ENCODE data around the gene SND1. TPM values are rescaled to one million over a fixed set of nuclear protein-coding genes. Genes with fewer than 3 reads are reported as not detected.
"Not testable (repeated sequence)": the region's sequence is repeated elsewhere in the genome, so short reads cannot be mapped to it uniquely, and the experiment has no call there.

SND1 gene
- total RNA-seq, 5 donors from 2014 or later (not counting 1 experiment from before 2014, with no cell fraction given) = 137 to 187 (median 154) TPM

- 100% methylated on average over 1 of the region's 4 CpGs for WGBS (ENCODE audit: insufficient coverage)
- POLR2A ChIA-PET = no interaction called here
- Histone ChIP-seq H3K4me1 (ENCODE audit: control insufficient read depth in 1 of 2, extremely low read depth in 1 of 2, insufficient read depth in 2 of 2, low read length in 2 of 2) (no peaks in the 10 kb centered on the region), H3K36me3 (ENCODE audit: control insufficient read depth in 2 of 2, extremely low read depth in 1 of 2, insufficient read depth in 1 of 2, low read length in 1 of 2) (peaks cover 0 to 5% of the 10 kb centered on the region in 2 donors), H3K27ac (ENCODE audit: low read length) (no peak overlapping the region), H3K4me3 (ENCODE audit: control insufficient read depth in 1 of 2, extremely low read depth in 1 of 2, low read length in 1 of 2) (no peak overlapping the region), H3K27me3 (replicated peaks in 1 of 2; ENCODE audit: control insufficient read depth in 2 of 2, extremely low read depth in 1 of 2, insufficient read depth in 2 of 2, low read length in 1 of 2) (no peaks in the 10 kb centered on the region), H3K9me3 (no peaks in the 10 kb centered on the region)
- no peak overlapping the region for H3K27ac Mint-ChIP-seq
- peaks cover 2 to 15% (median 11%) of the 10 kb centered on the region in 3 donors for H3K9me3 Mint-ChIP-seq
- H3K4me1 Mint-ChIP-seq = no peaks in the 10 kb centered on the region
- H3K4me3 Mint-ChIP-seq = no peak overlapping the region
- DNase-seq (no peak), ATAC-seq (replicated peaks in 1 of 4) (no peak)
- CTCF ChIA-PET = no interaction called here
- peaks cover 44% of the 10 kb centered on the region for H3K36me3 Mint-ChIP-seq
- H3K27me3 Mint-ChIP-seq = no peaks in the 10 kb centered on the region
These were observed 307.8 kb downstream of the SND1 start for GRCh38 chr7:127959770-127960169.

DNA sequence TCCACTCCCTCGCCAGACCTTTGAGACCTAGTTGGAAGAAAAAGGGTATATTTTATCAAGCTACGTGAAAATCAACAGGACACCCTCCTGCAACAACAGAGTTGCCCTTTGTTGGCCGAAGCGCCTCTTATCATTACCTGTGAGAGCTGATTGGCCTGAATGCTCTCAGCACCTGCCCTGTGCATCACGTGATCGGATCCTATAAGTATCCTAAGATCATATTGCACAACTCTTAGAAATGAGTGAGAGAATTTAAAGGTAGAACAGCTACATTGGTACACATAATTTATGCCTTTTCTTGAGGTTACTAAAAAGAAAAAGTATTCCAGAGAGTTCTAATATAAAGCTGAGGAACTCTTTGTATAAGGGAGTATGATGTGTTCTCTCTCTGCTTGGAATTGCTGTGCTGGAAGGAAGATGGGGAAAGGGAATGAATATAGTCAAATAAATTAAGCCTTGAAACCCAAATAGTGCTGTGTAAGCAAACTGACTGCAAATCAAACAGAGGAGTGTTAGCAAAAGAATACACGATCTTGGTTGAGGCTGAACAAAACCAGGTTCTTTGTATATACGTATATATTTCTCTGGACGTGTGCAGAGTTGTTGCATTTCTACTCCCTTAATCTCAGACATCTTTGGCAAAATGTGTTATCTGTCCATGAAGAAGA lies 309.9 kb downstream of the SND1 start:
- ChIA-PET CTCF (interaction anchor here in 1 of 2 donors (0.6 kb wide), 2 partner anchors 24 to 292 kb away, joined by 3 to 7 read pairs; no protein-coding TSS in a partner anchor), POLR2A (no interaction called here)
- H3K4me1 ChIP-seq (ENCODE audit: control insufficient read depth in 1 of 2, extremely low read depth in 1 of 2, insufficient read depth in 2 of 2, low read length in 2 of 2) = no peaks in the 10 kb centered on the region
- H3K27ac ChIP-seq (ENCODE audit: low read length) = no peak overlapping the region
- no peak for DNase-seq
- H3K9me3 ChIP-seq = no peaks in the 10 kb centered on the region
- H3K27me3 ChIP-seq (replicated peaks in 1 of 2; ENCODE audit: control insufficient read depth in 2 of 2, extremely low read depth in 1 of 2, insufficient read depth in 2 of 2, low read length in 1 of 2) = no peaks in the 10 kb centered on the region
- peaks cover 2 to 15% (median 11%) of the 10 kb centered on the region in 3 donors for H3K9me3 Mint-ChIP-seq
- H3K36me3 Mint-ChIP-seq = peaks cover 43% of the 10 kb centered on the region
- peaks cover 0 to 3% of the 10 kb centered on the region in 2 donors for H3K36me3 ChIP-seq (ENCODE audit: control insufficient read depth in 2 of 2, extremely low read depth in 1 of 2, insufficient read depth in 1 of 2, low read length in 1 of 2)
- no peaks in the 10 kb centered on the region for H3K4me1 Mint-ChIP-seq
- no peak overlapping the region for H3K4me3 ChIP-seq (ENCODE audit: control insufficient read depth in 1 of 2, extremely low read depth in 1 of 2, low read length in 1 of 2)
- no CpG with 5 or more reads among the region's 9 CpGs for whole genome bisulfite sequencing (ENCODE audit: insufficient coverage)
- no peaks in the 10 kb centered on the region for H3K27me3 Mint-ChIP-seq
- H3K4me3 Mint-ChIP-seq = no peak overlapping the region
- no peak for ATAC-seq (replicated peaks in 1 of 4)
- H3K27ac Mint-ChIP-seq = no peak overlapping the region

GRCh38 chr7:127962589-127963361 lies 310.8 kb downstream of the SND1 start:
- H3K36me3 Mint-ChIP-seq = peaks cover 50% of the 10 kb centered on the region
- Histone ChIP-seq H3K27me3 (replicated peaks in 1 of 2; ENCODE audit: control insufficient read depth in 2 of 2, extremely low read depth in 1 of 2, insufficient read depth in 2 of 2, low read length in 1 of 2) (no peaks in the 10 kb centered on the region), H3K4me1 (ENCODE audit: control insufficient read depth in 1 of 2, extremely low read depth in 1 of 2, insufficient read depth in 2 of 2, low read length in 2 of 2) (no peaks in the 10 kb centered on the region), H3K9me3 (no peaks in the 10 kb centered on the region), H3K36me3 (ENCODE audit: control insufficient read depth in 2 of 2, extremely low read depth in 1 of 2, insufficient read depth in 1 of 2, low read length in 1 of 2) (peaks cover 0 to 3% of the 10 kb centered on the region in 2 donors), H3K27ac (ENCODE audit: low read length) (no peak overlapping the region), H3K4me3 (ENCODE audit: control insufficient read depth in 1 of 2, extremely low read depth in 1 of 2, low read length in 1 of 2) (no peak overlapping the region)
- DNase-seq = no peak
- ChIA-PET CTCF (interaction anchor here in 1 of 2 donors (0.6 kb wide), 1 partner anchor 25 kb away, joined by 7 read pairs; no protein-coding TSS in a partner anchor), POLR2A (no interaction called here)
- no peaks in the 10 kb centered on the region for H3K4me1 Mint-ChIP-seq
- H3K27ac Mint-ChIP-seq = no peak overlapping the region
- peaks cover 2 to 15% (median 11%) of the 10 kb centered on the region in 3 donors for H3K9me3 Mint-ChIP-seq
- H3K4me3 Mint-ChIP-seq = no peak overlapping the region
- no CpG with 5 or more reads among the region's 5 CpGs for whole genome bisulfite sequencing (ENCODE audit: insufficient coverage)
- no peaks in the 10 kb centered on the region for H3K27me3 Mint-ChIP-seq
- ATAC-seq (replicated peaks in 1 of 4) = no peak

GRCh38 chr7:127963850-127964249 lies 311.9 kb downstream of the SND1 start:
- POLR2A ChIA-PET; H3K4me3 Mint-ChIP-seq; H3K9me3 ChIP-seq; DNase-seq; H3K27me3 ChIP-seq (replicated peaks in 1 of 2; ENCODE audit: control insufficient read depth in 2 of 2, extremely low read depth in 1 of 2, insufficient read depth in 2 of 2, low read length in 1 of 2); H3K4me1 Mint-ChIP-seq; H3K27me3 Mint-ChIP-seq; ATAC-seq (replicated peaks in 1 of 4); H3K27ac ChIP-seq (ENCODE audit: low read length); H3K27ac Mint-ChIP-seq; H3K4me3 ChIP-seq (ENCODE audit: control insufficient read depth in 1 of 2, extremely low read depth in 1 of 2, low read length in 1 of 2); CTCF ChIA-PET; H3K36me3 ChIP-seq (ENCODE audit: control insufficient read depth in 2 of 2, extremely low read depth in 1 of 2, insufficient read depth in 1 of 2, low read length in 1 of 2); H3K4me1 ChIP-seq (ENCODE audit: control insufficient read depth in 1 of 2, extremely low read depth in 1 of 2, insufficient read depth in 2 of 2, low read length in 2 of 2): not testable (repeated sequence)
- Mint-ChIP-seq H3K36me3 (peaks cover 56% of the 10 kb centered on the region), H3K9me3 (peaks cover 2 to 15% (median 11%) of the 10 kb centered on the region in 3 donors)
- WGBS (ENCODE audit: insufficient coverage) = no CpG with 5 or more reads among the region's 1 CpG

- peaks cover 2 to 8% (median 5%) of the 10 kb centered on the region in 3 donors for H3K9me3 Mint-ChIP-seq
- Histone ChIP-seq H3K36me3 (ENCODE audit: control insufficient read depth in 2 of 2, extremely low read depth in 1 of 2, insufficient read depth in 1 of 2, low read length in 1 of 2) (no peaks in the 10 kb centered on the region), H3K4me3 (ENCODE audit: control insufficient read depth in 1 of 2, extremely low read depth in 1 of 2, low read length in 1 of 2) (no peak overlapping the region), H3K27ac (ENCODE audit: low read length) (no peak overlapping the region), H3K9me3 (no peaks in the 10 kb centered on the region), H3K27me3 (replicated peaks in 1 of 2; ENCODE audit: control insufficient read depth in 2 of 2, extremely low read depth in 1 of 2, insufficient read depth in 2 of 2, low read length in 1 of 2) (no peaks in the 10 kb centered on the region), H3K4me1 (ENCODE audit: control insufficient read depth in 1 of 2, extremely low read depth in 1 of 2, insufficient read depth in 2 of 2, low read length in 2 of 2) (no peaks in the 10 kb centered on the region)
- H3K36me3 Mint-ChIP-seq = peaks cover 33% of the 10 kb centered on the region
- DNase-seq = no peak
- no peaks in the 10 kb centered on the region for H3K4me1 Mint-ChIP-seq
- POLR2A ChIA-PET = no interaction called here
- H3K27me3 Mint-ChIP-seq = no peaks in the 10 kb centered on the region
- H3K4me3 Mint-ChIP-seq = no peak overlapping the region
- no peak for ATAC-seq (replicated peaks in 1 of 4)
- CTCF ChIA-PET = no interaction called here
- WGBS (ENCODE audit: insufficient coverage) = 92% methylated on average over 2 of the region's 2 CpGs
- no peak overlapping the region for H3K27ac Mint-ChIP-seq
These were observed 315.3 kb downstream of the SND1 start for GRCh38 chr7:127967281-127967680.

DNA sequence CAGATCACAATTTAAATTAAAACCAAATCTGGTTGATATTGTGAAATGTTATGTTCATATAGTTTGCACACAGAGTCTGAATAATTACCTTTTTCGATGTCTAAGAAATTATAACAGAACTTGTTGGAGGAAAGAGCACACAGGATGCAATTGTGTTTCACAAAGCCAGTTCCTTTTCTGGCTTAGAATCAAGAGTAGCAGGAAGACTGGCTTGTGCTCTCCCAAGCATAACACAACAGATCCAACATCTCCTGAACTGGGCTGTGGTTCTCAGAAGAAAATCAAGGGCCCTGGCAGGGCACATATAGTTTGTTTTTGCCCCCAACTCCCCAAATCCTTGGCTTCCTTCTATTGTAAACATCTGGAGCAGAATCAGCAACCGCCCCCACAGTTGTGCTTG lies 316.6 kb downstream of the SND1 start:
- peaks cover 0 to 6% (median 0%) of the 10 kb centered on the region in 3 donors for H3K4me1 Mint-ChIP-seq
- CTCF ChIA-PET = no interaction called here

More for the DNA sequence above, 316.6 kb downstream of the SND1 start:
- DNase-seq (no peak), ATAC-seq (replicated peaks in 1 of 4) (no peak)
- Mint-ChIP-seq H3K27ac (no peak overlapping the region), H3K36me3 (peaks cover 31% of the 10 kb centered on the region), H3K9me3 (no peaks in the 10 kb centered on the region), H3K27me3 (no peaks in the 10 kb centered on the region), H3K4me3 (no peak overlapping the region)
- Histone ChIP-seq H3K4me1 (ENCODE audit: control insufficient read depth in 1 of 2, extremely low read depth in 1 of 2, insufficient read depth in 2 of 2, low read length in 2 of 2) (no peaks in the 10 kb centered on the region), H3K4me3 (ENCODE audit: control insufficient read depth in 1 of 2, extremely low read depth in 1 of 2, low read length in 1 of 2) (no peak overlapping the region), H3K27ac (ENCODE audit: low read length) (no peak overlapping the region), H3K36me3 (ENCODE audit: control insufficient read depth in 2 of 2, extremely low read depth in 1 of 2, insufficient read depth in 1 of 2, low read length in 1 of 2) (no peaks in the 10 kb centered on the region), H3K27me3 (replicated peaks in 1 of 2; ENCODE audit: control insufficient read depth in 2 of 2, extremely low read depth in 1 of 2, insufficient read depth in 2 of 2, low read length in 1 of 2) (no peaks in the 10 kb centered on the region), H3K9me3 (no peaks in the 10 kb centered on the region)
- no CpG with 5 or more reads among the region's 2 CpGs for WGBS (ENCODE audit: insufficient coverage)
- POLR2A ChIA-PET = no interaction called here

Data from T-cell (primary cell).